Measurements from ENCODE around the gene FILIP1L.

The FILIP1L gene

GRCh38 chr3:100020876-100021644 is 93.2 kb downstream of the FILIP1L start:
- TF ChIP-seq CTCF (IDR thresholded peaks at IDR 0.05; ENCODE audit: low read depth, low read length, missing control alignments) = no peak
- H3K36me3 ChIP-seq (replicated peaks) = no peaks in the 10 kb centered on the region
- no peak overlapping the region for H3K27ac ChIP-seq
- in situ Hi-C loops (cut with HindIII; ENCODE audit: low pct_ligation_motif_present, low sequenced_read_pairs) = no loop called here
- no peak for DNase-seq
- H3K27me3 ChIP-seq (replicated peaks) = no peaks in the 10 kb centered on the region
- H3K4me3 ChIP-seq (ENCODE audit: low read depth, low read length) = no peak overlapping the region

GRCh38 chr3:100019719-100020118 is 94.6 kb downstream of the FILIP1L start:
- no peak for DNase-seq
- no peak overlapping the region for H3K4me3 ChIP-seq (ENCODE audit: low read depth, low read length)
- in situ Hi-C loops (cut with HindIII; ENCODE audit: low pct_ligation_motif_present, low sequenced_read_pairs) = no loop called here

GRCh38 chr3:100018806-100019205 is 95.5 kb downstream of the FILIP1L start:
- H3K27me3 ChIP-seq (replicated peaks) = no peaks in the 10 kb centered on the region
- TF ChIP-seq CTCF (IDR thresholded peaks at IDR 0.05; ENCODE audit: low read depth, low read length, missing control alignments) = no peak
- in situ Hi-C loops (cut with HindIII; ENCODE audit: low pct_ligation_motif_present, low sequenced_read_pairs) = no loop called here
- DNase-seq = no peak
- no peak overlapping the region for H3K4me3 ChIP-seq (ENCODE audit: low read depth, low read length)
- no peaks in the 10 kb centered on the region for H3K36me3 ChIP-seq (replicated peaks)
- no peak overlapping the region for H3K27ac ChIP-seq

More at GRCh38 chr3:100019719-100020118, 94.6 kb downstream of the FILIP1L start:
- no peaks in the 10 kb centered on the region for H3K36me3 ChIP-seq (replicated peaks)
- H3K27ac ChIP-seq = no peak overlapping the region
- no peaks in the 10 kb centered on the region for H3K27me3 ChIP-seq (replicated peaks)
- no peak for TF ChIP-seq CTCF (IDR thresholded peaks at IDR 0.05; ENCODE audit: low read depth, low read length, missing control alignments)

GRCh38 chr3:100010087-100010417 is 104.2 kb downstream of the FILIP1L start:
- no peak for DNase-seq
- H3K4me3 ChIP-seq (ENCODE audit: low read depth, low read length) = no peak overlapping the region
- no peak for TF ChIP-seq CTCF (IDR thresholded peaks at IDR 0.05; ENCODE audit: low read depth, low read length, missing control alignments)
- no peaks in the 10 kb centered on the region for H3K27me3 ChIP-seq (replicated peaks)
- in situ Hi-C loops (cut with HindIII; ENCODE audit: low pct_ligation_motif_present, low sequenced_read_pairs) = no loop called here
- H3K36me3 ChIP-seq (replicated peaks) = no peaks in the 10 kb centered on the region
- H3K27ac ChIP-seq = no peak overlapping the region

- in situ Hi-C loops (cut with HindIII; ENCODE audit: low pct_ligation_motif_present, low sequenced_read_pairs) = no loop called here
- Histone ChIP-seq H3K36me3 (replicated peaks) (no peaks in the 10 kb centered on the region), H3K4me3 (ENCODE audit: low read depth, low read length) (no peak overlapping the region), H3K27me3 (replicated peaks) (no peaks in the 10 kb centered on the region), H3K27ac (no peak overlapping the region)
- no peak for DNase-seq
- no peak for TF ChIP-seq CTCF (IDR thresholded peaks at IDR 0.05; ENCODE audit: low read depth, low read length, missing control alignments)
Measured at GRCh38 chr3:100009276-100010086, 104.8 kb downstream of the FILIP1L start.
